ENCODE data around the gene MGAT5B. TPM values are rescaled to one million over a fixed set of nuclear protein-coding genes. Genes with fewer than 3 reads are reported as not detected.

Gene MGAT5B
- total and polyA plus RNA-seq, 9 of the 15 experiments (the other 6 are each of a cell fraction or from before 2014, with no cell fraction given) = 0.09 to 0.43 (median 0.18) TPM; not detected in 4

DNA sequence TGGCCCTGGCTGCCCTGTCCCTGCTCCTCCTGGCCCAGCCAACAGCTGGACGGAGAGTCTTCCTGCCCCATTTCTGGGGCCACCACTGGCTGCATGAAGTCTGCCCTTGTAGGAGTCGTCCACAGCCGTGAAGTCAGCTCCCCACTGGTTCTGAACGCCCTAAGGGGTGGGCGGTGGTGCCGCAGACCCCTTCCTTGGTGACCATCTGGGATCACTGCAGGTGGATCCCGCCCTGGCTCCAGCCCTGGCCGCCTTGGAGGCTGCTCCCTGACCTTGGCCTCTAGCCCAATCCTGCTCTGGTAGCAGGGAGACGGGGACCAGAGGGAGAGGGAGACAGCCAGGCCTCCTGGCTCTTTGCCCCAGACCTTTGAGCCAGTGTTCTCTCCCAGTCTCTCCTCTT, 35.4 kb downstream of the MGAT5B start:
- Histone ChIP-seq H3K4me2 (ENCODE audit: insufficient read depth, low read length) (no peak overlapping the region), H4K20me1 (replicated peaks; ENCODE audit: control insufficient read depth, insufficient read depth, low read length) (peaks cover 6% of the 10 kb centered on the region; the same call in 1 of the 2 replicates), H3K27me3 (ENCODE audit: control insufficient read depth in 2 of 2, insufficient read depth in 2 of 2, low read length in 2 of 2) (peaks cover 11 to 70% of the 10 kb centered on the region in 2 experiments; a peak in 4 of 5 replicates), H3K79me2 (ENCODE audit: control insufficient read depth, insufficient read depth, low read length) (no peaks in the 10 kb centered on the region), H3K4me3 (no peak overlapping the region), H3K9ac (ENCODE audit: insufficient read depth in 1 of 2, low read depth in 2 of 2, low read length in 2 of 2) (no peak overlapping the region), H3K9me3 (replicated peaks; ENCODE audit: control insufficient read depth, insufficient read depth, low read depth, low read length) (no peaks in the 10 kb centered on the region), H3K27ac (ENCODE audit: extremely low read depth, low read depth, low read length) (no peak overlapping the region), H3K4me1 (replicated peaks in 1 of 2; ENCODE audit: control insufficient read depth in 2 of 2, insufficient read depth in 2 of 2, low read length in 2 of 2) (peaks cover 0 to 9% of the 10 kb centered on the region in 2 experiments; a peak in 2 of 5 replicates), H2AFZ (ENCODE audit: low read depth, low read length) (no peak overlapping the region), H3K36me3 (ENCODE audit: control insufficient read depth, insufficient read depth, low read length) (no peaks in the 10 kb centered on the region), H3K9me1 (ENCODE audit: control insufficient read depth, insufficient read depth, low read length) (no peaks in the 10 kb centered on the region)
- BruUV-seq (replicated peaks) = no TSS peak
- in situ Hi-C loops (cut with MboI) = no loop called here
- ChIA-PET POLR2A (interaction anchor here (0.7 kb wide), 1 partner anchor 56 kb away, joined by 3 read pairs; no protein-coding TSS in a partner anchor), CTCF (ENCODE audit: low intra/inter-chr PET ratio) (no interaction called here)
- intact Hi-C loops (cut with micrococcal nuclease) = no loop called here
- FAIRE-seq = no peak
- 3% methylated on average over 9 of the region's 9 CpGs for WGBS (ENCODE audit: insufficient coverage, low coverage, missing lambda C conversion rate)
- no peak for DNase-seq (ENCODE audit: extremely low read depth in 1 of 4, low spot score in 3 of 4)
- TF ChIP-seq, protein P1, sequence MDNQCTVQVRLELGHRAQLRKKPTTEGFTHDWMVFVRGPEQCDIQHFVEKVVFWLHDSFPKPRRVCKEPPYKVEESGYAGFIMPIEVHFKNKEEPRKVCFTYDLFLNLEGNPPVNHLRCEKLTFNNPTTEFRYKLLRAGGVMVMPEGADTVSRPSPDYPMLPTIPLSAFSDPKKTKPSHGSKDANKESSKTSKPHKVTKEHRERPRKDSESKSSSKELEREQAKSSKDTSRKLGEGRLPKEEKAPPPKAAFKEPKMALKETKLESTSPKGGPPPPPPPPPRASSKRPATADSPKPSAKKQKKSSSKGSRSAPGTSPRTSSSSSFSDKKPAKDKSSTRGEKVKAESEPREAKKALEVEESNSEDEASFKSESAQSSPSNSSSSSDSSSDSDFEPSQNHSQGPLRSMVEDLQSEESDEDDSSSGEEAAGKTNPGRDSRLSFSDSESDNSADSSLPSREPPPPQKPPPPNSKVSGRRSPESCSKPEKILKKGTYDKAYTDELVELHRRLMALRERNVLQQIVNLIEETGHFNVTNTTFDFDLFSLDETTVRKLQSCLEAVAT (IDR thresholded peaks at IDR 0.05) = no peak
- TF ChIP-seq PYGO2 (tag; IDR thresholded peaks at IDR 0.05) = no peak
- ATAC-seq = no peak

DNA sequence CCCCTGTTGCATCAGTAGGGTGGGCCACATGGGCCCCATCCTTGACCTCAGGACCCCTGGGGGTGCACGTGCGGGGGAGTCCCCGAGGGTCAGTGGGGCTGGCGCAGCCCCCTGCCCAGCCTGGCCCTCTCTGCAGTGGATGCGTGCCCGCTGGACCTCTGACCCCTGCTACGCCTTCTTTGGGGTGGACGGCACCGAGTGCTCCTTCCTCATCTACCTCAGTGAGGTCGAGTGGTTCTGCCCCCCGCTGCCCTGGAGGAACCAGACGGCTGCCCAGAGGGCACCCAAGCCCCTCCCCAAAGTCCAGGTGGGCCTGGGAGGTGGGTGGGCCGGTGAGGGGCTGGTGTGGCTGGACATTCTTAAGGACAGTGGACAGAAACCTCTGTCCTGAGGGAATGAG, 35.9 kb downstream of the MGAT5B start:
- peaks cover 8 to 66% of the 10 kb centered on the region in 2 experiments; a peak in 4 of 5 replicates for H3K27me3 ChIP-seq (ENCODE audit: control insufficient read depth in 2 of 2, insufficient read depth in 2 of 2, low read length in 2 of 2)
- ChIA-PET POLR2A (no interaction called here), CTCF (ENCODE audit: low intra/inter-chr PET ratio) (no interaction called here)
- DNase-seq (ENCODE audit: extremely low read depth in 1 of 4, low spot score in 3 of 4) = no peak
- BruUV-seq (replicated peaks) = no TSS peak
- intact Hi-C loops (cut with micrococcal nuclease) = no loop called here
- no peak overlapping the region for H3K9ac ChIP-seq (ENCODE audit: insufficient read depth in 1 of 2, low read depth in 2 of 2, low read length in 2 of 2)
- no peaks in the 10 kb centered on the region for H3K9me3 ChIP-seq (replicated peaks; ENCODE audit: control insufficient read depth, insufficient read depth, low read depth, low read length)
- no peak overlapping the region for H3K27ac ChIP-seq (ENCODE audit: extremely low read depth, low read depth, low read length)
- H2AFZ ChIP-seq (ENCODE audit: low read depth, low read length) = no peak overlapping the region
- peaks cover 0 to 9% of the 10 kb centered on the region in 2 experiments; a peak in 2 of 5 replicates for H3K4me1 ChIP-seq (replicated peaks in 1 of 2; ENCODE audit: control insufficient read depth in 2 of 2, insufficient read depth in 2 of 2, low read length in 2 of 2)
- TF ChIP-seq, protein P2, sequence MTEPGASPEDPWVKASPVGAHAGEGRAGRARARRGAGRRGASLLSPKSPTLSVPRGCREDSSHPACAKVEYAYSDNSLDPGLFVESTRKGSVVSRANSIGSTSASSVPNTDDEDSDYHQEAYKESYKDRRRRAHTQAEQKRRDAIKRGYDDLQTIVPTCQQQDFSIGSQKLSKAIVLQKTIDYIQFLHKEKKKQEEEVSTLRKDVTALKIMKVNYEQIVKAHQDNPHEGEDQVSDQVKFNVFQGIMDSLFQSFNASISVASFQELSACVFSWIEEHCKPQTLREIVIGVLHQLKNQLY (CRISPR knock-in tag; conservative IDR thresholded peaks at IDR 0.05) = no peak
- no peak for TF ChIP-seq JUN (IDR thresholded peaks at IDR 0.05; ENCODE audit: borderline replicate concordance, low read depth, low read length)
- TF ChIP-seq JUN (CRISPR knock-in tag; IDR thresholded peaks at IDR 0.05; ENCODE audit: borderline replicate concordance) = no peak
- no peak for TF ChIP-seq SIX5 (IDR thresholded peaks at IDR 0.05; ENCODE audit: borderline replicate concordance in 1 of 2, insufficient read depth in 1 of 2, low read depth in 1 of 2, low read length in 2 of 2)
- no peak for TF ChIP-seq TAL1 (IDR thresholded peaks at IDR 0.05)
- H3K36me3 ChIP-seq (ENCODE audit: control insufficient read depth, insufficient read depth, low read length) = no peaks in the 10 kb centered on the region
- in situ Hi-C loops (cut with MboI) = no loop called here
- no peaks in the 10 kb centered on the region for H3K9me1 ChIP-seq (ENCODE audit: control insufficient read depth, insufficient read depth, low read length)
- no peak overlapping the region for H3K4me2 ChIP-seq (ENCODE audit: insufficient read depth, low read length)
- peaks cover 6% of the 10 kb centered on the region; the same call in 1 of the 2 replicates for H4K20me1 ChIP-seq (replicated peaks; ENCODE audit: control insufficient read depth, insufficient read depth, low read length)
- WGBS (ENCODE audit: insufficient coverage, low coverage, missing lambda C conversion rate) = 0% methylated on average over 13 of the region's 13 CpGs
- ATAC-seq = no peak
- FAIRE-seq = no peak
- H3K4me3 ChIP-seq = no peak overlapping the region
- no peaks in the 10 kb centered on the region for H3K79me2 ChIP-seq (ENCODE audit: control insufficient read depth, insufficient read depth, low read length)
